Measurements from ENCODE around the gene NHEJ1.

NHEJ1 gene

DNA sequence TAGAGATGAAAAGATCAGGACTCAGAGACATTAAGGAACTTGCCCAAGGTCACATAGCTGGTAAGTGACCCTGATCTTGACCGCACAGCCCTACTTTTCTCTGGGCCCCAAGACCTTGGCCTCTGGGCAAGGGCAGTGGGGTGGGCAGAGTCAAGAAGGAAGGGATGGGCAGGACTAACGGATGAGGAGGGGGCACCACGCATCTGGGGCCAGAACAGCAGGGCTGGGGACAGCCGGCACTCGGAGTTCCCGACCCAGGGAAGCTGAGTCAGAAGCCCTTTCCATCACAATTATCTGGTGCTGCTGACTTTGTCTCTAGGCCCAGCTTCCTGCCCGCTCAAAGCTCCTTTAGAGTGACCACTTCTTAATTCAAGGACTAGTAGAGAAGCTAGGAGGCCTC is 133.7 kb downstream of the NHEJ1 start:
- DNase-seq, result no peak

DNA sequence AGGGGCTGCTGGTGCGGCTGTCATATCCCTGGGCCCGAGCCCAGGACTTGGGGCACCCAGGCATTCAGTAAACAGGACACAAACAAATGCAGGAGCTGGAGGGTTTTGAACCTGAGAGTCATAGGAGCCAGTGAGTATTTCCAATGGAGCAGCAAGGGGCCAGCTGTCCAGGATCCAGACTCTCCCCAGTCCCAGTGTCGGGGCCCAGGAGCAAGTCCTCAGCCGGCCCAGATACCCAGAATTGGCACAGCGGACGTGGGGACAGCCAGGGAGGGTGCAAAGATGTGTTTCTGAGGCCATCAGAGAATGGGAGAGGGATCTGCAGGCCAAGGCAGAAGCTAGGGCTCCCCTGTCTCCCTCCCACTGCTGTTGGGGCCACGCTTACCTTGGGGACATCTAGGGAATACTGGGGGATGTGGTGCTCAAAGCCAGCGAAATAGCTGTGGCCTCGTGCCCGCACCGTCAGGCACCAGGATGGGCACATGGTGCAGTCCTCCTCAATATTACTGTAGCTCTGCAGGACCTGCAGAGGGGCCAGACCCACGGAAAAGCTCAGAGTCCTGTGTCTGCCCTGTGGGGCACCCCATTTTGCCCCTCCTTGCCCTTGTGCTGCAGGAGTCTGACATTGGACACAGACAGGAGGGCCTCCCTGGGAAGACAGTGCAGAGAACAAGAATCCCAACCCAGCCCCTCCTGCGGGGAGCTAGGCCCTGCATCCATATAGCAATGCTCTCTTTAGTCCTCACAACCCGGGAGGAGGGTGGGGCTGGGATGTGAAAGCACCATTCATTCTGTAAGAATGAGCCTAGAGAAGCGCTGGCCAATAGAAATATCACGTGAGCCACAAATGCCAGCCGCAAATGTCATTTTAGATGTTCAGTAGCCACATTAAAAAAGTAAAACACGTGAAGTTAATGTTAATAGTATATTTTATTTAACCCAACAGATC is 134.7 kb downstream of the NHEJ1 start:
- no peak for DNase-seq
